ENCODE results near the gene SLC6A7.

DNA sequence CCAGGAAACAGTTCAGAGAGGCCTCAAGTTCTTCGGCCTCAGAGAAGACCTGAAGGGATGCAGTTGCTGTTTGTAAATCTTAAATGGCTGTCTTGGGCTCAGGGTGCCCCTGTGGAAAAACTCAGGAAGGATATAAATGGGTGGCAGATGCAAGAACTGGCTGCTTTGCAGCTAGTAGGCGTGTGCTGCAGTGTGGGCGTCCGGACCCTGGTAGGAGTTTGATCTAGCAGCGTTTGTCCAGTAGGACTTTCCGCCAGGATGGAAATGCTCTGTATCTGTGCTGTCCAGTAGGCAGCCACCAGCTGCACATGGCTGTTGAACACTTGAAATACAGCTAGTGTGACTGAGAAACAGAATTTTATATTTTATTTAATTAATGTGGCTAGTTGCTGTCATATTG is 15.6 kb upstream of the SLC6A7 start:
- TF ChIP-seq CTCF (IDR thresholded peaks at IDR 0.05) (no peak), POLR2A (IDR thresholded peaks at IDR 0.05; ENCODE audit: low read depth) (no peak), EP300 (IDR thresholded peaks at IDR 0.05) (no peak), POLR2AphosphoS5 (IDR thresholded peaks at IDR 0.05) (no peak)
